Activated CD4-positive, alpha-beta memory T cell treated with anti-CD3 and anti-CD28 coated beads for 36 hours (primary cell): Measurements from ENCODE around the gene RSPO4. TPM values are rescaled to one million over a fixed set of nuclear protein-coding genes. Genes with fewer than 3 reads are reported as not detected.

Experiments
- CTCF ChIA-PET: fragments of 350-600 bp; sonication (Branson Sonifier 250); formaldehyde crosslinking; loops from one replicate; lab custom pipeline; 2021; ENCODE audit warnings: antibody characterized with exemption, inconsistent platforms; lab: Charles Lee
- POLR2A ChIA-PET: fragments of 350-600 bp; sonication (Branson Sonifier 250); formaldehyde crosslinking; loops from one replicate; lab custom pipeline; 2021; ENCODE audit warnings: antibody characterized with exemption; lab: Charles Lee
- DNase-seq: peaks from one replicate; pipeline ENCODE4 v3.0.0-alpha.2; 2020
- H3K27ac Mint-ChIP-seq: one replicate; pipeline ENCODE4 v1.8.0; 2021; ENCODE audit warnings: mixed read lengths
- H3K27me3 Mint-ChIP-seq: one replicate; pipeline ENCODE4 v1.8.0; 2021; ENCODE audit warnings: mixed read lengths
- H3K36me3 Mint-ChIP-seq: one replicate; pipeline ENCODE4 v1.8.0; 2021; ENCODE audit warnings: mixed read lengths
- H3K4me1 Mint-ChIP-seq: one replicate; pipeline ENCODE4 v1.8.0; 2021; ENCODE audit warnings: low read depth, mixed read lengths
- H3K4me3 Mint-ChIP-seq: one replicate; pipeline ENCODE4 v1.8.0; 2021; ENCODE audit warnings: mild to moderate bottlenecking, mixed read lengths
- H3K9me3 Mint-ChIP-seq: one replicate; pipeline ENCODE4 v1.8.0; 2021; ENCODE audit warnings: mixed read lengths
- intact Hi-C: fragments of 100-400 bp; cut with micrococcal nuclease; formaldehyde crosslinking; loops from one replicate; pipeline ENCODE4 v1.15.1; 2023
- total RNA-seq, 2 experiments: library from RNA; stranded (reverse); gene quantifications; one replicate each; pipeline ENCODE4 v1.2.3, GENCODE V29; 2021

Gene RSPO4
- total RNA-seq, 2 experiments from 2014 or later: not detected

GRCh38 chr20:982754-983153 is 19.4 kb downstream of the RSPO4 start:
- no peak for DNase-seq
- intact Hi-C loops: no loop called here
- POLR2A ChIA-PET: no interaction called here
- Mint-ChIP-seq H3K27ac (no peak overlapping the region), H3K36me3 (no peaks in the 10 kb centered on the region), H3K9me3 (no peaks in the 10 kb centered on the region), H3K4me3 (no peak overlapping the region), H3K27me3 (peaks cover 18% of the 10 kb centered on the region), H3K4me1 (no peaks in the 10 kb centered on the region)
- CTCF ChIA-PET: no interaction called here

DNA sequence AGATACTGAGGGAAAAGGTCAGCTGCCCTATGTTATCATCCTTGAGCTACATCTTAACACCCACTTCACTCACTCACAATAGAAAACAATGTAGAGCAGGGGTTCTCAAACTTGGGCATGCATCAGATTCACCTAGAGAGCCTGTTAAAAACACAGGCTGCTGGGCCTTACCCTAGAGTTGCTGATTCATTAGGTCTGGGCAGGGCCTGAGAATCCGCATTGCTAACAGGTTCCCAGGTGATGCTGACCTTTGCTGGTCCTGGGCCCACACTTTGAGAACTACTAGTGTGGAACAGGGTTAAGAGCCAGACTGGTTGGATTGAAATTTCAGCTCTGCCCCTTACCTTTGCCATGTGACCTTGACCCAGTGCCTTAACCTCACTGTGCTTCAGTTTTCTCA is 25.1 kb downstream of the RSPO4 start:
- Mint-ChIP-seq H3K36me3 (no peaks in the 10 kb centered on the region), H3K4me3 (no peak overlapping the region), H3K4me1 (peaks cover 2% of the 10 kb centered on the region), H3K9me3 (no peaks in the 10 kb centered on the region), H3K27ac (no peak overlapping the region), H3K27me3 (peaks cover 5% of the 10 kb centered on the region)
- ChIA-PET POLR2A (interaction anchor here (0.5 kb wide), 1 partner anchor 843 kb away, joined by 3 read pairs; no protein-coding TSS in a partner anchor), CTCF (interaction anchor here (3.3 kb wide), 1 partner anchor 20 kb away, joined by 12 read pairs; no protein-coding TSS in a partner anchor)
- intact Hi-C loops: no loop called here
- no peak for DNase-seq

DNA sequence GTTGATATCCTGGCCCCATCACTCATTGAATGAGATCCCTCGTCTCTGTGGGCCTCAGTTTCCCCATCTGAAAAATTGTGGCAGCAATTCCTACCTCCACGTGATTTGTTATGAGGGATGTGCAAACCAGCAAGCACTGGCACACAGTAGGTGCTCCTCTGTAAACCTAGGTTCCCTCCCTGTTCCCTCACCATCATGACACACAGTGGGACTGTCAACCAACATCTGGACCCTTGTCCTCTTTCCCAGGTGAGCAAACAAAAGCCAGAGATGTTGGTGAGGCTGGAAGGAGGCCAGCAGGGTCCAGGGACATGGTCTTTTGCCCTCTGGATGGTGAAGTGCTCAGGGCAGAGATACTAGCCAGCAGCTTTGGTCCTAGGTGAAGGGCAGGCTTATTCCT is 26.1 kb downstream of the RSPO4 start:
- Mint-ChIP-seq H3K4me3 (no peak overlapping the region), H3K27ac (no peak overlapping the region), H3K36me3 (no peaks in the 10 kb centered on the region), H3K9me3 (no peaks in the 10 kb centered on the region), H3K4me1 (peaks cover 2% of the 10 kb centered on the region), H3K27me3 (peaks cover 2% of the 10 kb centered on the region)
- ChIA-PET CTCF (interaction anchor here (0.8 to 3.3 kb wide), 3 partner anchors 19 to 1477 kb away, joined by 3 to 12 read pairs (median 5); no protein-coding TSS in a partner anchor), POLR2A (no interaction called here)
- DNase-seq: no peak
- intact Hi-C loops: no loop called here

- peak; percentile 54 for DNase-seq
- Mint-ChIP-seq H3K27ac (no peak overlapping the region), H3K9me3 (no peaks in the 10 kb centered on the region), H3K4me1 (peaks cover 2% of the 10 kb centered on the region), H3K27me3 (no peaks in the 10 kb centered on the region), H3K4me3 (no peak overlapping the region), H3K36me3 (no peaks in the 10 kb centered on the region)
- POLR2A ChIA-PET: no interaction called here
- CTCF ChIA-PET: interaction anchor here (0.6 to 3.4 kb wide), 4 partner anchors 17 to 218 kb away, joined by 4 to 16 read pairs (median 6); no protein-coding TSS in a partner anchor
- intact Hi-C loops: loop anchor here (1.0 to 5.0 kb wide), 3 partner anchors 134 to 241 kb away; no protein-coding TSS in a partner anchor
These were observed 28.3 kb downstream of the RSPO4 start for GRCh38 chr20:973785-974194.

DNA sequence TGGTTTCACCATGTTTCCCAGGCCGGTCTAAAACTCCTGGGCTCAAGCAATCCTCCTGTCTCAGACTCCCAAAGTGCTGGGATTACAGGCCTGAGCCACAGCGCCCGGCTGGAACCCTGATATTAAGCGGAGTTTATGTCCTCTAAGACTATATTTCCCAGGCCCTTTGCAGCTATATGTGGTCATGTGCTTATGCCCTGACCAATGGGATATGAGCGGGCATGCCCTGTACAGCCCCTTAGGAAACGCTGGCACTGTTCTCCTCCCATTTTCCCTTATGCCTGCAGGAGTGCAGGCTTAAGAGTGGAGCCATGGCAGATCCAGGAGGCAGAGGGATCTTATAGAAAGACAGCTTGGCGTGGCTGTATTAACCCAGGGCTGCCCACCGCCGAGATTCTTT is 29.9 kb downstream of the RSPO4 start:
- Mint-ChIP-seq H3K27me3 (no peaks in the 10 kb centered on the region), H3K9me3 (no peaks in the 10 kb centered on the region), H3K27ac (no peak overlapping the region), H3K4me3 (no peak overlapping the region), H3K36me3 (no peaks in the 10 kb centered on the region), H3K4me1 (peaks cover 2% of the 10 kb centered on the region)
- CTCF ChIA-PET: interaction anchor here (1.3 to 3.4 kb wide), 2 partner anchors 16 to 156 kb away, joined by 4 to 16 read pairs; no protein-coding TSS in a partner anchor
- DNase-seq: no peak
- intact Hi-C loops: loop anchor here (2.0 to 5.0 kb wide), 2 partner anchors 135 to 243 kb away; no protein-coding TSS in a partner anchor
- POLR2A ChIA-PET: no interaction called here

DNA sequence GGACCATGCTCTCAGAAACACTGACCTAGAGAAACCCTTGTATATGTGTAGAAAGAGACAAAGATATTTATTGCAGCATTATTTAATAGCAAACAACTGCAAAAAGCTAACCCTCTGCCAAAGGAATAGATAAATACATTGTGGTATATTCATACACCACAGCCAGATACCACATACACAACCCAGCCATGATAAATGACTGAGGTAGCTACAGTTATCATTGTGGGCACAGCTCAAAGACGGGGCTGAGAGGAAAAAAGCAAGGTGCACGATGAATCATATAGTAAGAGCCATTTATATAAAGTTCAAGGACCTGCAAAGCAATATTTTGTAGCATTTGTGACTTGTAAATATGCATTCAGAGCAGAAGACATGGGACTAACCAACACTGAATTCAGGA is 30.8 kb downstream of the RSPO4 start:
- no peaks in the 10 kb centered on the region for H3K9me3 Mint-ChIP-seq
- peaks cover 2% of the 10 kb centered on the region for H3K4me1 Mint-ChIP-seq
- ChIA-PET CTCF (interaction anchor here (1.0 to 3.4 kb wide), 6 partner anchors 15 to 241 kb away, joined by 3 to 16 read pairs (median 5); no protein-coding TSS in a partner anchor), POLR2A (no interaction called here)
- no peak overlapping the region for H3K27ac Mint-ChIP-seq
- no peaks in the 10 kb centered on the region for H3K36me3 Mint-ChIP-seq
- H3K27me3 Mint-ChIP-seq: no peaks in the 10 kb centered on the region
- no peak overlapping the region for H3K4me3 Mint-ChIP-seq
- intact Hi-C loops: loop anchor here (5.0 kb wide), 1 partner anchor 136 kb away; no protein-coding TSS in a partner anchor
- DNase-seq: no peak

GRCh38 chr20:969868-970267 is 32.2 kb downstream of the RSPO4 start:
- ChIA-PET POLR2A (no interaction called here), CTCF (interaction anchor here (2.1 to 5.8 kb wide), 2 partner anchors 13 to 139 kb away, joined by 6 to 37 read pairs; no protein-coding TSS in a partner anchor)
- Mint-ChIP-seq H3K27me3 (peaks cover 1% of the 10 kb centered on the region), H3K9me3 (no peaks in the 10 kb centered on the region), H3K4me1 (peaks cover 2% of the 10 kb centered on the region), H3K27ac (no peak overlapping the region), H3K36me3 (no peaks in the 10 kb centered on the region), H3K4me3 (no peak overlapping the region)
- intact Hi-C loops: loop anchor here (5.0 kb wide), 1 partner anchor 137 kb away; no protein-coding TSS in a partner anchor
- no peak for DNase-seq

GRCh38 chr20:967796-968742 is 34.0 kb downstream of the RSPO4 start:
- H3K36me3 Mint-ChIP-seq: no peaks in the 10 kb centered on the region
- ChIA-PET CTCF (interaction anchor here (1.0 to 5.8 kb wide), 2 partner anchors 12 to 114 kb away, joined by 3 to 37 read pairs; no protein-coding TSS in a partner anchor), POLR2A (no interaction called here)
- no peak for DNase-seq
- no peak overlapping the region for H3K27ac Mint-ChIP-seq
- H3K27me3 Mint-ChIP-seq: peaks cover 5% of the 10 kb centered on the region
- no peaks in the 10 kb centered on the region for H3K4me1 Mint-ChIP-seq
- H3K9me3 Mint-ChIP-seq: no peaks in the 10 kb centered on the region
- intact Hi-C loops: no loop called here
- H3K4me3 Mint-ChIP-seq: no peak overlapping the region

- CTCF ChIA-PET: interaction anchor here (1.1 to 5.8 kb wide), 2 partner anchors 9 to 147 kb away, joined by 3 to 37 read pairs; no protein-coding TSS in a partner anchor
- intact Hi-C loops: no loop called here
- Mint-ChIP-seq H3K9me3 (no peaks in the 10 kb centered on the region), H3K4me1 (no peaks in the 10 kb centered on the region), H3K4me3 (no peak overlapping the region), H3K36me3 (no peaks in the 10 kb centered on the region), H3K27me3 (peaks cover 5% of the 10 kb centered on the region), H3K27ac (no peak overlapping the region)
- POLR2A ChIA-PET: no interaction called here
- no peak for DNase-seq
These were observed 36.2 kb downstream of the RSPO4 start for GRCh38 chr20:965956-966355.

GRCh38 chr20:963795-964194 is 38.3 kb downstream of the RSPO4 start:
- H3K27me3 Mint-ChIP-seq: peaks cover 8% of the 10 kb centered on the region
- intact Hi-C loops: no loop called here
- ChIA-PET CTCF (no interaction called here), POLR2A (no interaction called here)
- H3K4me1 Mint-ChIP-seq: no peaks in the 10 kb centered on the region
- no peak for DNase-seq
- no peak overlapping the region for H3K27ac Mint-ChIP-seq
- H3K9me3 Mint-ChIP-seq: no peaks in the 10 kb centered on the region
- no peaks in the 10 kb centered on the region for H3K36me3 Mint-ChIP-seq
- no peak overlapping the region for H3K4me3 Mint-ChIP-seq

GRCh38 chr20:962683-963082 is 39.4 kb downstream of the RSPO4 start:
- POLR2A ChIA-PET: no interaction called here
- no peak overlapping the region for H3K27ac Mint-ChIP-seq
- CTCF ChIA-PET: interaction anchor here (1.7 kb wide), 1 partner anchor 144 kb away, joined by 9 read pairs; no protein-coding TSS in a partner anchor
- intact Hi-C loops: no loop called here
- no peaks in the 10 kb centered on the region for H3K36me3 Mint-ChIP-seq
- H3K4me3 Mint-ChIP-seq: no peak overlapping the region
- no peak for DNase-seq
- peaks cover 10% of the 10 kb centered on the region for H3K27me3 Mint-ChIP-seq
- no peaks in the 10 kb centered on the region for H3K9me3 Mint-ChIP-seq
- H3K4me1 Mint-ChIP-seq: no peaks in the 10 kb centered on the region

DNA sequence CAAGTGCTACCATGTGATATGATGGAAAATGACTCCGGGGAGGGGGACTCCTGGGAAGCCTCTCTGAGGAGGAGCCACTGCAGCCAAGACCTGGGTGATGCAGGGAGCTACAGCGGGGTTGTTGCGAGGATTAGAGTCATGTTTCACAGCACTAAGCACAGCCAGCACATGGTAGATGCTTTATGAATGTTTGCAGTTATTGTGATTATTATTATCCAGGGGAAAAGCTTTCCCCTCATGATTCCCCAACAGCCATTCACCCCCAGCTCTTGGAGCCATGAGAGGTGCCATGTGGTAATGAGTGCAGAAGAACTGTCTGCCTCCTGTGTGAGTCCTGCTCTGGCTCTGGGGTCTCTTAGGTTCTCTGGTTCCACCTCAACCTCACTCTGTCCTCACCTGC is 39.9 kb downstream of the RSPO4 start:
- Mint-ChIP-seq H3K36me3 (no peaks in the 10 kb centered on the region), H3K27ac (no peak overlapping the region), H3K27me3 (peaks cover 12% of the 10 kb centered on the region), H3K4me1 (no peaks in the 10 kb centered on the region), H3K4me3 (no peak overlapping the region), H3K9me3 (no peaks in the 10 kb centered on the region)
- ChIA-PET CTCF (interaction anchor here (1.1 to 1.7 kb wide), 2 partner anchors 144 to 146 kb away, joined by 4 to 9 read pairs; no protein-coding TSS in a partner anchor), POLR2A (no interaction called here)
- intact Hi-C loops: no loop called here
- DNase-seq: no peak
